GM10266 (cell line): ENCODE results near the gene PRR35.
A peak's percentile ranks its signal among the peaks of the same experiment; 100 is the strongest.

ENCODE experiments used
- DNase-seq: peaks from one replicate; pipeline ENCODE4 v3.0.0; 2012; ENCODE audit errors: extremely low spot score
- CTCF ChIP-seq: IDR thresholded peaks from 2 replicates; pipeline ENCODE4 v1.5.1; 2012; ENCODE audit warnings: mild to moderate bottlenecking, low read depth; ENCODE audit not compliant: control insufficient read depth, insufficient read depth; ENCODE audit errors: missing control alignments

PRR35 gene

DNA sequence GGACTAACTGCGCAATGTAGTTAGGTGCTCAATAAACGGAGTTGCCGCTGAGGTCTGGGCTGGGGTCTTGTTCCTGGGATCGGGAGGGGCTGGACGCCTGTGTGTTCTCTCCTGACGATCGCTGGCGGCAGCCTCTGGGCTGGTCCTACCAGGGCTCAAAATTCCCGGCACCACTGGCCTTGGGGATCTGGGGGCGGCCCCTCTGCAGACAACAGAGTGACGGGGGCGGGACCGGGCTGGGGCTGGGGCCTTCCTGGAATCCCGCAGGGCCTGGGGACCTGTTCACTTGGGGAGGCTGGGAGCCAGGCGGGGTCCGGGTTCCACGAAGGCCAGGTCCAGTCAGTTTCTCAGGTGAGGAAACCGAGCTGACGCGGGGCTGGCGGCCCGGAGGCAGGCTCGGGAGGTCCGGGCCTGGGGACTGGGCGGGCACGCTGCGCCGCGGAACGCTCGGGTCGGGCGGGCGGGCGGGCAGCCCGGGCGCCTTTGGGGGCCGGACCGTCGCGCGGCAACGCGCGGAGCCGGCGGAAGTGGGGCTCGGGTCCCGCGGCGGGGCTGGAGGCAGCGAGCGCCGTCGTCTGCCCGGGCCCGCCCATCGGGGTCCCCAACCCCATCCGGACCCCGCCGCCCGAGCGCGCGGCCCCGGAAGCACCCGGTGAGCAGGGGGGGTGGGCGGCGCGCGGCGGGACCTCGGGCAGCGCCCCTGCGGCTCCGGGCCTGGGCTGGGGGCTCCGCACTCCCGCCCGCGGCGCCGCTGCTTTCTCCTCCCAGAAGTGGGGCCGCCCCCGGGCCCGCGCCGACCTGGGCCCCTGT lies 9.5 kb downstream of the PRR35 start, which contains the start of gene PIGQ:
TSS of gene PIGQ (plus strand) at position 524 of the 810 bp plus-strand sequence. CDS start 4,107 bp downstream, outside the sequence.
- no peak for TF ChIP-seq CTCF
- DNase-seq: peak; percentile 96

GRCh38 chr16:572865-573650 lies 12.9 kb downstream of the PRR35 start:
- DNase-seq: no peak
- TF ChIP-seq CTCF: no peak

DNA sequence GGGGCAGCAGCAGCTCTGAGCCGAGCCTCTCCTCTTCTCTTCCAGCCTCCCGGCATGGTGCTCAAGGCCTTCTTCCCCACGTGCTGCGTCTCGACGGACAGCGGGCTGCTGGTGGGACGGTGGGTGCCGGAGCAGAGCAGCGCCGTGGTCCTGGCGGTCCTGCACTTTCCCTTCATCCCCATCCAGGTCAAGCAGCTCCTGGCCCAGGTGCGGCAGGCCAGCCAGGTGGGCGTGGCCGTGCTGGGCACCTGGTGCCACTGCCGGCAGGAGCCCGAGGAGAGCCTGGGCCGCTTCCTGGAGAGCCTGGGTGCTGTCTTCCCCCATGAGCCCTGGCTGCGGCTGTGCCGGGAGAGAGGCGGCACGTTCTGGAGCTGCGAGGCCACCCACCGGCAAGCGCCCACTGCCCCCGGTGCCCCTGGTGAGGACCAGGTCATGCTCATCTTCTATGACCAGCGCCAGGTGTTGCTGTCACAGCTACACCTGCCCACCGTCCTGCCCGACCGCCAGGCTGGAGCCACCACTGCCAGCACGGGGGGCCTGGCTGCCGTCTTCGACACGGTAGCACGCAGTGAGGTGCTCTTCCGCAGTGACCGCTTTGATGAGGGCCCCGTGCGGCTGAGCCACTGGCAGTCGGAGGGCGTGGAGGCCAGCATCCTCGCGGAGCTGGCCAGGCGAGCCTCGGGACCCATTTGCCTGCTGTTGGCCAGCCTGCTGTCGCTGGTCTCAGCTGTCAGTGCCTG lies 14.0 kb downstream of the PRR35 start:
- no peak for TF ChIP-seq CTCF
- no peak for DNase-seq

DNA sequence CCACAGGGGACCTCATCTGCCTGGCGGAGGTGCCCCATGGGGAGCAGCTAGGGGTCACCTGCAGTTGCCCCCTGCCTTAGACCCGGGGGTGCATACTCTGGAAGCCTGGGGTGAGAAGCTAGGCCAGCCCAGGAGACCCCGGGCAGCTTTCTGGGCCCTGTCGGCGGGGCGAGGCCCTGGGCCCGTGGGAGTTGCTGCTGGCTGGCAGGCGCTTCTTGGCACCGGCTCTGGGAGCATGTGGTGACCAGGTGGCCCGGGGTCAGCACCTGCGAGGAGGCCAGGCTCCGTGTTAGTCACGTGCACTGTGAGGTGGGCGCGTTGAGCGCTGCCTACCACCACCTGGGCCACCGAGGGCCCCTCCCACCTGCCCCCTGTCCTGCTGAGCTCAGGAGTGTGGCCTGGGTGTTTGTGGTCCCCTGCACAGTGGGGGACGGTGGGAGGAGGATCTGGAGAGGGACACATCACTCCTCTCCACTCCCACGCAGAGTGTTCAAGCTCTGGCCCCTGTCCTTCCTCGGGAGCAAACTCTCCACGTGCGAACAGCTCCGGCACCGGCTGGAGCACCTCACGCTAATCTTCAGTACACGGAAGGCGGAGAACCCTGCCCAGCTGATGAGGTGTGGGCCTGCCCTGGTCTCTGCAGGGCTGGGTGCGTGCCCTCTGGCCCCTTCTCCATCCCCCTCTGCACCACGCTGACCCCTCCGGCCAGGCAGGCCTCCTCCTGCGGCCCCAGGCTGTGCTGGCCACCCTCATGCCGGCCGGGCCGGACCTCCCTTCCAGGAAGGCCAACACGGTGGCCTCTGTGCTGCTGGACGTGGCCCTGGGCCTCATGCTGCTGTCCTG lies 15.4 kb downstream of the PRR35 start:
- TF ChIP-seq CTCF: no peak
- no peak for DNase-seq

DNA sequence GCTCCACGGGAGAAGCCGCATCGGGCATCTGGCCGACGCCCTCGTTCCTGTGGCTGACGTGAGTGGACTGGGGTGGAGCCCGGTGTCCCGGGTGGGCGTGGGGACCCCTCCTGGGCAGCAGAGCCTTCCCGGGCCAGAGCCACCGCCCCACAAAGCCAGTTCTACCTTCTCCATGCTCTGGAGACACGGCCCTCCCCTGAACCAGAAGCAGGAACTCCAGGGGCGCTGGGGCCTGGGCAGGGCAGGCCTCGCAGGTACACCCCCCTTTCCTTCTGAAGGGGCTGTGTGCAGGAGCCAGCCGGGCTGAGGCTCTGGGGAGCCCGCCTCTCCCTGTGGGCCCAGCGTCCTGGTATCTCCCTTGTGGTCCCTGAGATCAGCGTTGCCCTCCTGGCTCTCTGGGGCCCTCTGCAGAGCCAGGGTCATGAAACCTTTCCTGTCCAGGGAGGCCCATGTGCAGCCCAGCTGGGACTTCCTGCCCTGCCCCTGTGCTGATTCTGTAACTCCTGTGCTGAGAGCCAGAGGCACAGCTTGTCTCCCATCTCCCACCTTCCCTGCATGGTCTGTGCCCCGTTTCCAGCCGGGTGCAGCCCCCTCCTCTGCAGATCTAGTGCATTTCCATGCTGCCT lies 16.1 kb downstream of the PRR35 start:
- no peak for TF ChIP-seq CTCF
- DNase-seq: no peak

GRCh38 chr16:576823-577201 lies 16.6 kb downstream of the PRR35 start:
- TF ChIP-seq CTCF: peak; percentile 6
- no peak for DNase-seq
